GM12878 (cell line): ENCODE results near the gene IGFBP3. TPM values are rescaled to one million over a fixed set of nuclear protein-coding genes. Genes with fewer than 3 reads are reported as not detected.
A peak's percentile ranks its signal among the peaks of the same experiment; 100 is the strongest.

Source experiments
- ATAC-seq: fragments of 200-7000 bp; cut with Tn5 transposase; 3 replicates; pipeline ENCODE4 v1.9.1; 2020; ENCODE audit warnings: mild to moderate bottlenecking, moderate library complexity
- BruUV-seq: library from RNA; stranded (reverse); fragments of 400-500 nt; replicated peaks from 2 replicates; lab custom pipeline; 2021; lab: Mats Ljungman, UMichigan
- CTCF ChIA-PET: fragments of 300-600 bp; sonication (Branson Sonifier 250); formaldehyde crosslinking; extraction: SDS; loops from one replicate; lab custom pipeline; 2021; ENCODE audit warnings: inconsistent platforms; lab: Yijun Ruan, JAX
- POLR2A ChIA-PET: fragments of 350-600 bp; formaldehyde crosslinking; extraction: SDS; loops from one replicate; lab custom pipeline; 2021; ENCODE audit warnings: inconsistent platforms; lab: Charles Lee
- RAD21 ChIA-PET: fragments of 300-600 bp; sonication (Branson Sonifier 250); formaldehyde crosslinking; loops from one replicate; lab custom pipeline; 2023; ENCODE audit warnings: antibody characterized with exemption; ENCODE audit not compliant: unreplicated experiment; lab: Charles Lee
- SMC1A ChIA-PET: fragments of 300-600 bp; sonication (Branson Sonifier 250); formaldehyde crosslinking; loops from one replicate; lab custom pipeline; 2023; ENCODE audit not compliant: unreplicated experiment, uncharacterized antibody; lab: Charles Lee
- DNase-seq: peaks from one replicate; pipeline ENCODE4 v3.0.0-alpha.2; 2011; ENCODE audit warnings: low read depth, low spot score
- FAIRE-seq: peaks from 3 replicates; lab custom pipeline; 2011; peaks lifted over from hg19 to GRCh38; lab: Jason Lieb, UNC
- H2AFZ ChIP-seq: 2 replicates; pipeline ENCODE4 v1.6.0; 2011; ENCODE audit warnings: low read depth, low read length, control low read depth; ENCODE audit not compliant: control insufficient read depth
- H3K27ac ChIP-seq: 2 replicates; pipeline ENCODE4 v1.5.1; 2011; ENCODE audit warnings: control low read depth; ENCODE audit not compliant: control insufficient read depth, insufficient read depth
- H3K27me3 ChIP-seq, 2 experiments: replicated peaks in 1 of 2; 2 replicates each; pipeline versions ENCODE4 v1.6.0 to v1.6.1; 2011; ENCODE audit warnings: low read length in 1 of 2; ENCODE audit not compliant: control insufficient read depth in 2 of 2, insufficient read depth in 2 of 2
- H3K36me3 ChIP-seq, 2 experiments: 2 replicates each; pipeline ENCODE4 v1.5.1; 2011; ENCODE audit warnings: low read length in 1 of 2; ENCODE audit not compliant: control insufficient read depth in 2 of 2, insufficient read depth in 2 of 2
- H3K4me1 ChIP-seq: 2 replicates; pipeline ENCODE4 v1.6.1; 2011; ENCODE audit warnings: mild to moderate bottlenecking, low read length, moderate library complexity, mixed read lengths; ENCODE audit not compliant: control insufficient read depth, insufficient read depth
- H3K4me2 ChIP-seq: 2 replicates; pipeline ENCODE4 v1.6.0; 2011; ENCODE audit warnings: control low read depth; ENCODE audit not compliant: control insufficient read depth, insufficient read depth
- H3K4me3 ChIP-seq: fragments of 200-600 bp; sonication (generic); 2 replicates; pipeline ENCODE4 v1.5.1; 2016
- H3K79me2 ChIP-seq: 2 replicates; pipeline ENCODE4 v1.6.0; 2011; ENCODE audit warnings: low read length; ENCODE audit not compliant: control insufficient read depth, insufficient read depth
- H3K9ac ChIP-seq: 2 replicates; pipeline ENCODE4 v1.8.0; 2011; ENCODE audit warnings: low read length, control low read depth, mixed read lengths; ENCODE audit not compliant: control insufficient read depth, insufficient read depth
- H3K9me3 ChIP-seq: replicated peaks from 3 replicates; pipeline ENCODE4 v1.5.1; 2011; ENCODE audit warnings: mild to moderate bottlenecking, low read length; ENCODE audit not compliant: control insufficient read depth, insufficient read depth
- H4K20me1 ChIP-seq: 2 replicates; pipeline ENCODE4 v1.6.0; 2011; ENCODE audit not compliant: control insufficient read depth, insufficient read depth
- CHD2 ChIP-seq: IDR thresholded peaks from 2 replicates; pipeline ENCODE4 v1.6.1; 2011; ENCODE audit warnings: low read depth, low read length, improper control_type of control experiment, borderline replicate concordance
- CREM ChIP-seq: IDR thresholded peaks from 2 replicates; pipeline ENCODE4 v1.6.1; 2014; ENCODE audit warnings: antibody characterized with exemption, low read depth
- GABPA ChIP-seq: IDR thresholded peaks from 2 replicates; pipeline ENCODE4 v1.6.1; 2014; ENCODE audit warnings: antibody characterized with exemption, low read depth, mild to moderate bottlenecking, inconsistent platforms
- MYC ChIP-seq: IDR thresholded peaks from 2 replicates; pipeline ENCODE4 v1.6.1; 2011; ENCODE audit warnings: mild to moderate bottlenecking, low read length, moderate library complexity, inconsistent platforms; ENCODE audit not compliant: insufficient read depth, insufficient replicate concordance, insufficient read length, severe bottlenecking
- PAX8 ChIP-seq: fragments of 450-650 bp; IDR thresholded peaks from 2 replicates; pipeline ENCODE4 v1.6.1; 2017; ENCODE audit warnings: mild to moderate bottlenecking, moderate library complexity
- RFX5 ChIP-seq: IDR thresholded peaks from 2 replicates; pipeline ENCODE4 v1.6.1; 2011; ENCODE audit warnings: low read depth, low read length, improper control_type of control experiment
- SUZ12 ChIP-seq: fragments of 200-600 bp; sonication (generic); IDR thresholded peaks from one replicate; pipeline ENCODE4 v1.6.1; 2018; ENCODE audit warnings: antibody characterized with exemption, mild to moderate bottlenecking; ENCODE audit not compliant: unreplicated experiment
- TCF7 ChIP-seq: IDR thresholded peaks from 2 replicates; pipeline ENCODE4 v1.6.1; 2014; ENCODE audit warnings: antibody characterized with exemption, borderline replicate concordance
- ZNF592 ChIP-seq: fragments of 450-650 bp; IDR thresholded peaks from 2 replicates; pipeline ENCODE4 v1.6.1; 2017; ENCODE audit warnings: mild to moderate bottlenecking, moderate library complexity
- WGBS: methylation state at CpG from one replicate; pipeline ENCODE4 v1.1.6; 2016; ENCODE audit warnings: low lambda C conversion rate; ENCODE audit not compliant: insufficient replicate concordance, insufficient coverage; ENCODE audit errors: missing lambda C conversion rate; 5-methylcytosine and 5-hydroxymethylcytosine counted together
- in situ Hi-C: fragments of 300-500 bp; cut with MboI; formaldehyde crosslinking; loops from 9 replicates; pipeline ENCODE4 v1.14.3; 2018; ENCODE audit warnings: mixed read lengths
- intact Hi-C: fragments of 100-400 bp; cut with micrococcal nuclease; formaldehyde crosslinking; loops from one replicate; pipeline ENCODE4 v1.14.2; 2022; ENCODE audit not compliant: unreplicated experiment
- polyA plus RNA-seq, 11 experiments: library from polyadenylated mRNA; depleted of rRNA in 4 of 11; unstranded in 6 of 11; stranded (reverse) in 5 of 11; fragments of >200 nt; fragmentation: Nextera tagmentation in 4 of 11; fragmentation: Illumina TruSeq in 1 of 11; extraction: Ambion mirVana in 4 of 11; extraction: Trizol in 1 of 11; gene quantifications; 1 replicate in 1 of 11; 2 replicates in 10 of 11; pipeline versions ENCODE4 v1.2.1 to v1.2.3, GENCODE V29; 2011 to 2016; ENCODE audit warnings: inconsistent platforms in 2 of 11, missing spikeins in 2 of 11, low read depth in 1 of 11
- total RNA-seq, 4 experiments: library from RNA; depleted of rRNA in 3 of 4; stranded (reverse); fragments of >200 nt in 3 of 4; fragmentation: Illumina TruSeq in 1 of 4; extraction: Trizol in 1 of 4; gene quantifications; 2 replicates each; pipeline versions ENCODE4 v1.2.1 to v1.2.3, GENCODE V29; 2013 to 2021

Gene IGFBP3
- total and polyA plus RNA-seq, 10 of the 15 experiments (the other 5 are each of a cell fraction or from before 2014, with no cell fraction given), result 6.0 to 28.0 (median 15.6) TPM

GRCh38 chr7:45889367-45890067, 31.6 kb downstream of the IGFBP3 start:
- no peak for DNase-seq
- Histone ChIP-seq H3K27ac (no peak overlapping the region), H3K4me3 (no peak overlapping the region), H3K79me2 (no peaks in the 10 kb centered on the region), H3K36me3 (no peaks in the 10 kb centered on the region), H3K27me3 (peaks cover 0 to 18% of the 10 kb centered on the region in 2 experiments), H3K9me3 (no peaks in the 10 kb centered on the region), H4K20me1 (0 out of 2 replicates have a peak, but pooled peaks cover 4% of the 10 kb centered on the region), H3K9ac (no peak overlapping the region), H3K4me2 (no peak overlapping the region), H3K4me1 (no peaks in the 10 kb centered on the region), H2AFZ (no peak overlapping the region)
- ATAC-seq, result no peak
- in situ Hi-C loops (no loop called here), intact Hi-C loops (loop anchor here (2.0 kb wide), 1 partner anchor 1291 kb away; no protein-coding TSS in a partner anchor)
- BruUV-seq, result no TSS peak
- SMC1A ChIA-PET, result no interaction called here
- RAD21 ChIA-PET, result interaction anchor here (0.6 kb wide), 1 partner anchor 16 kb away, joined by 3 read pairs; no protein-coding TSS in a partner anchor
- POLR2A ChIA-PET, result no interaction called here
- 13% methylated on average over 7 of the region's 8 CpGs for WGBS
- CTCF ChIA-PET, result interaction anchor here (0.8 to 2.0 kb wide), 3 partner anchors 30 to 33 kb away, joined by 3 to 7 read pairs (median 3); no protein-coding TSS in a partner anchor
- no peak for FAIRE-seq
- TF ChIP-seq CHD2, result no peak
- TF ChIP-seq PAX8, result no peak
- no peak for TF ChIP-seq RFX5
- TF ChIP-seq CREM, result no peak
- TF ChIP-seq SUZ12, result no peak
- no peak for TF ChIP-seq MYC
- no peak for TF ChIP-seq GABPA
- TF ChIP-seq ZNF592, result no peak
- peak; percentile 14; the same call in 1 of the 2 replicates for TF ChIP-seq TCF7
